Small intestine (tissue), 16 donors: Measurements from ENCODE around the gene PDRG1. TPM values are rescaled to one million over a fixed set of nuclear protein-coding genes. Genes with fewer than 3 reads are reported as not detected.

Experiments used
- DNase-seq, 2 donors: peaks; one replicate each; pipeline versions ENCODE4 v3.0.0 to v3.0.0-alpha.2; 2013
- FAIRE-seq: peaks from 2 replicates; lab custom pipeline; 2012; peaks lifted over from hg19 to GRCh38; lab: Jason Lieb, UNC
- H3K27ac ChIP-seq, 3 donors: one replicate each; pipeline ENCODE4 v1.5.1; 2013; ENCODE audit warnings: low read length in 2 of 3, mild to moderate bottlenecking in 2 of 3, control low read depth in 1 of 3, inconsistent platforms in 1 of 3, low read depth in 1 of 3, moderate library complexity in 1 of 3
- H3K27me3 ChIP-seq, 3 donors: one replicate each; pipeline ENCODE4 v1.6.1; 2013; ENCODE audit warnings: low read length in 3 of 3, inconsistent platforms in 1 of 3; ENCODE audit not compliant: control insufficient read depth in 3 of 3, insufficient read depth in 3 of 3
- H3K36me3 ChIP-seq, 3 donors: one replicate each; pipeline ENCODE4 v1.6.1; 2013; ENCODE audit warnings: low read length in 3 of 3, inconsistent platforms in 1 of 3, low read depth in 1 of 3, mild to moderate bottlenecking in 1 of 3, moderate library complexity in 1 of 3; ENCODE audit not compliant: control insufficient read depth in 3 of 3, insufficient read depth in 2 of 3
- H3K4me1 ChIP-seq, 3 donors: one replicate each; pipeline ENCODE4 v1.6.1; 2013; ENCODE audit warnings: low read length in 2 of 3, inconsistent platforms in 1 of 3, low read depth in 1 of 3, mild to moderate bottlenecking in 1 of 3, moderate library complexity in 1 of 3; ENCODE audit not compliant: control insufficient read depth in 3 of 3, insufficient read depth in 2 of 3
- H3K4me3 ChIP-seq, 3 donors: one replicate each; pipeline ENCODE4 v1.5.1; 2013; ENCODE audit warnings: low read length in 3 of 3, control low read depth in 1 of 3, inconsistent platforms in 1 of 3, low read depth in 1 of 3, mild to moderate bottlenecking in 1 of 3, moderate library complexity in 1 of 3
- H3K9me3 ChIP-seq, 2 donors: one replicate each; pipeline ENCODE4 v1.6.1; 2013; ENCODE audit warnings: low read depth in 1 of 2, low read length in 1 of 2; ENCODE audit not compliant: control insufficient read depth in 2 of 2, insufficient read depth in 1 of 2
- WGBS, 3 donors: extraction: QIAGEN DNeasy Blood & Tissue Kit; methylation state at CpG; one replicate each; pipeline ENCODE4 v1.1.7; 2013; 5-methylcytosine and 5-hydroxymethylcytosine counted together
- long read RNA-seq, 10 donors: transcript quantifications; one replicate each; lab custom pipeline, GENCODE V29; 2026
- polyA plus RNA-seq, 4 donors: library from polyadenylated mRNA; stranded (reverse) in 3 of 4; unstranded in 1 of 4; fragments of 200-250 nt in 3 of 4; fragments of 120-200 nt in 1 of 4; gene quantifications; one replicate each; pipeline versions ENCODE4 v1.2.1 to v1.2.3, GENCODE V29; 2013
- donor health status: healthy with polysubstance abuse.
- donor health status: control.
- donor health status: control.
- donor health status: Bipolar disorder and iron deficiency.
- donor health status: healthy.

Gene PDRG1
- 10 to 100 TPM; 14.2 to 18.3 (median 15.7) TPM for polyA plus RNA-seq
- long read RNA-seq, donor 1, transcript PDRG1-201 (5 exons, 1,998 nt) = major isoform, 20 of 20 reads
- long read RNA-seq, donor 1, partial matches to known transcripts = 0 of 20 reads
- long read RNA-seq, donor 1, other reads (novel, unspliced or antisense) = 0 of 20 reads
- long read RNA-seq, donor 2, partial matches to known transcripts = 0 of 3 reads
- long read RNA-seq, donor 2, other reads (novel, unspliced or antisense) = 0 of 3 reads
- long read RNA-seq, donor 3, transcript PDRG1-201 (5 exons, 1,998 nt) = major isoform, 7 of 7 reads
- long read RNA-seq, donor 3, partial matches to known transcripts = 0 of 7 reads
- long read RNA-seq, donor 3, other reads (novel, unspliced or antisense) = 0 of 7 reads
- long read RNA-seq, donor 4 = 0 reads
- long read RNA-seq, donor 5, partial matches to known transcripts = 0 of 3 reads
- long read RNA-seq, donor 5, other reads (novel, unspliced or antisense) = 0 of 3 reads
- long read RNA-seq, donor 6, transcript PDRG1-201 (5 exons, 1,998 nt) = major isoform, 9 of 9 reads
- long read RNA-seq, donor 6, partial matches to known transcripts = 0 of 9 reads
- long read RNA-seq, donor 6, other reads (novel, unspliced or antisense) = 0 of 9 reads
- long read RNA-seq, donor 7, transcript PDRG1-201 (5 exons, 1,998 nt) = major isoform, 20 of 20 reads
- long read RNA-seq, donor 7, partial matches to known transcripts = 0 of 20 reads
- long read RNA-seq, donor 7, other reads (novel, unspliced or antisense) = 0 of 20 reads
- long read RNA-seq, donor 8, partial matches to known transcripts = 0 of 2 reads
- long read RNA-seq, donor 8, other reads (novel, unspliced or antisense) = 0 of 2 reads
- long read RNA-seq, donor 9, partial matches to known transcripts = 0 of 3 reads
- long read RNA-seq, donor 9, other reads (novel, unspliced or antisense) = 0 of 3 reads
- long read RNA-seq, donor 10, transcript PDRG1-201 (5 exons, 1,998 nt) = major isoform, 13 of 13 reads
- long read RNA-seq, donor 10, partial matches to known transcripts = 0 of 13 reads
- long read RNA-seq, donor 10, other reads (novel, unspliced or antisense) = 0 of 13 reads

DNA sequence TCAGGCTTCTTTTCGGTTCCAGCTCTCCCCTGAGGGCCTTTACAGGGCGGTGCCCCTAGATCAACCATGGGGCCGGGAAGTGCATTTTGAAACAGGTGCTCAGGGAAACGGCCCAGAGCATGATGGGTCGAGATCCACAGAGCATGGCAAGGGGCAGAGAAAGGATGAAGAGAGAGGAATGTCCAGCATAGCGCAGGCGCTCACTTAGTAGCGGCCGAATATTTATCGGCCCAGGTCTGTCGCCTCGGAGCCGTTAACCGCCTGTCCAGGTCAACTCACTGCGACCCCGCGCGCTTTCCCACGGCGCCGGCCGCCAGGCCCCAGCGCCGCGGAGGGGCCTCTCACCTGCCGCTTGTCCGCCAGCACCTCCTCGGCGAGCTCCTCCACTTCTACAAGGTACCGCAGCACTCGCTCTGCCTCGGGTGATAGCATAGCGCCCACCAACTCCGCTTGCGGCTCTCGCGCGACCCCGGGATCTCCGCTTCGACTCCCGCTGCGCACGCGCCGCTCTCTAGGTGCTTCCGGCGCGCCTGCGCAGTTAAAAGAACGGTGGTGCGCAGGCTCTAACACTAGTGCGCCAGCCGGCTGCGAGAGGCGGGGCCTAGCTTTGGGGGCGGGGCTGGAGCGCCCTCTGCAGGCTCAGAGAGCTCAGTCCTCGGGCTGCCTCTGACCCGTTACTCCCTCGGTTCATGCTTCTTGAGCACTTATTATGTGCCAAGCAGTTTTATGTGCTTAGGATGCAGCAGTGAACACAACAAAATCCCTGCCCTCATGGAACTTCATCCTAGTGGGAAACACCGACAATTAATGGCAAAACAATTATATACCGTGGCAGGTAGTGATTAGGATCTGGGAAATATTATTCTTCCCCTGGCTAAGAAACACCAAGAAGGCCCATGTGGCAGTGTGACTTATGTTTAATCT is at the start of gene PDRG1:
TSS of gene PDRG1 (minus strand) at position 517 of the 924 bp plus-strand sequence. CDS start at position 432, 85 bp downstream.
- Histone ChIP-seq H3K27ac (peak within 1 kb of the TSS in 2 of 3 donors; percentile 44 to 57), H3K27me3 (peaks cover 0 to 6% (median 0%) of the 10 kb centered on the region in 3 donors), H3K4me1 (peaks cover 0 to 5% (median 0%) of the 10 kb centered on the region in 3 donors), H3K9me3 (peaks cover 0 to 4% of the 10 kb centered on the region in 2 donors), H3K4me3 (peak within 1 kb of the TSS; percentile 75 to 93 (median 85)), H3K36me3 (peaks cover 7 to 27% (median 13%) of the 10 kb centered on the region in 3 donors)
- FAIRE-seq (no peak), DNase-seq (peak; percentile 94 to 97)
- 0% methylated on average over 49 to 63 of the region's 63 CpGs for WGBS, 3 donors

DNA sequence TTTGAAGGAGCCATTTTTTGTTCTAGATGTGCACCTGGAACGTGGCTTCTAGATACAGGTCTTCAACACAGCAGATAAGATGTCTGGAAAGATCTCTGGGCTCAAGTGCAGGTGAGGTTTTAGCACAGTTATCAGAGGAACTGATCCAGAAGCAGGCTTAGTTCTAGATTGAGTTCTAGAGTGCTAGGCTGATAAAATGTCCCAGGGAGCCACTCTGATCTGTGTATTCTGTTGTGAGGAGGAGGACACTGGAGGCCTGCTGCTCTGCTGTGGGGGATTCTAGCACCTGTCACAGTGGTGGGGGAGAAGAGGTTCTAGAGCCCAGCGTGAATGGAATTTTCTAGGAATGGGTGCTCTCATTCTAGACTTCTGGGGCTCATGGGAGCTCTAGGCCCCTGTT is 46.4 kb upstream of the PDRG1 start:
- Histone ChIP-seq H3K9me3 (no peaks in the 10 kb centered on the region), H3K4me3 (no peak overlapping the region), H3K27ac (no peak overlapping the region), H3K4me1 (no peaks in the 10 kb centered on the region), H3K36me3 (no peaks in the 10 kb centered on the region), H3K27me3 (peaks cover 5 to 20% (median 9%) of the 10 kb centered on the region in 3 donors)
- 46 to 64% (median 50%) methylated on average over 2 of the region's 2 CpGs for WGBS, 3 donors
- DNase-seq (no peak), FAIRE-seq (no peak)

DNA sequence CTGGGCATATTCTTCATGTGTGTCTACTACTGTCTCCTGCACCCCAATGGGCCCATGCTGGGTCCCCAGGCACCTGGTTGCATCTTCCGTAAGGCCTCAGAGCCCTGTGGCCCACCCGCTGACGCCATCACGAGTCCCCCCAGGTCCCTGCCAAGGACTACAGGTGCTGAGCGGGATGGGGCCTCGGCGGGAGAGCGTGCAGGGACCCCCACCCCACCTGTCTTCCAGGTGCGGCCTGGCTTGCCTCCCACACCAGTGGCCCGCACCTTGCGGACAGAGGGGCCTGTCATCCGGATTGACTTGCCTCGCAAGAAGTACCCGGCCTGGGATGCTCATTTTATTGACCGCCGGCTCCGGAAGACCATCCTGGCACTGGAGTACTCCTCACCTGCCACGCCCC is 45.1 kb upstream of the PDRG1 start:
- 91 to 94% (median 94%) methylated on average over 18 of the region's 18 CpGs for WGBS, 3 donors
- H3K4me3 ChIP-seq = no peak overlapping the region
- H3K27ac ChIP-seq = no peak overlapping the region
- no peaks in the 10 kb centered on the region for H3K4me1 ChIP-seq
- peaks cover 5 to 20% (median 10%) of the 10 kb centered on the region in 3 donors for H3K27me3 ChIP-seq
- FAIRE-seq (no peak), DNase-seq (no peak)
- H3K36me3 ChIP-seq = no peaks in the 10 kb centered on the region
- H3K9me3 ChIP-seq = no peaks in the 10 kb centered on the region

DNA sequence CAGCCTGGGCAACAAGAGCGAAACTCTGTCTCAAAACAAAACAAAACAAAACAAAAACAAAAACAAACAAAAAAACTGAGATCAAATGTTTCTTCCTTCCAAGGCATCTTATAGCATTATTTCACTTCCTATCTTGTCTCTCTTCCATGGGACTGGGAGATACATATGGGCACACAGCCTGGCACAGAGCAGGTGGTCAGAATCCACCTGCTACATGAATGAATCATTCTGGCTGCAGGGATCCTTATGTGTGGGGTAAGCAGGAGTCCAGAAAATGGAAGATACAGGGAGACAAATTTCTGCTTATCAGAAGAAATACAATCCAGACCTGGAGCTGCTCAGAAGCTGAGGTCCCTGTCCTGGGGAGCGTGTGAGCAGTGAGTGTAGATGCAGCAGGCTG is 40.2 kb upstream of the PDRG1 start:
- Histone ChIP-seq H3K9me3 (no peaks in the 10 kb centered on the region), H3K4me1 (no peaks in the 10 kb centered on the region), H3K27ac (no peak overlapping the region), H3K36me3 (no peaks in the 10 kb centered on the region), H3K27me3 (peaks cover 5 to 20% (median 10%) of the 10 kb centered on the region in 3 donors), H3K4me3 (no peak overlapping the region)
- WGBS, 3 donors = 53 to 79% (median 58%) methylated on average over 2 of the region's 2 CpGs
- FAIRE-seq = no peak
- no peak for DNase-seq

DNA sequence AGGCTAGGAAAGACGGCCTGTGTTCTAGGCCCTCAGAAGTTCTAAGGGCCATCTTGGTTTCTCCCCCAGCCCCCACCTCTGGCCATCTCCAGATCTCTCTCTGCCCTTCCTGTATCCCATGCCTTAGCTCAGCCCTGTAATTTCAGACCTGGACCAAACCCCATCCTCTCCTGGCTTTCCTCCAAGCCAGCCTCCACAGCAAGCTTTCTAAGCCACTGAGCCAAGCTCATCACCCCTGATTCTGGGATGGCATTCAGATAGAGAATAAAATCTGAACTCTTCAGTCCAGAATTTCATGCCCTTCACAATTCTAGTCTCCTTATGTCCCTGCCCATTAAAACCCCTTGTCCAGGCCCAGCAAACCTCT is 39.5 kb upstream of the PDRG1 start:
- DNase-seq (no peak), FAIRE-seq (no peak)
- no peaks in the 10 kb centered on the region for H3K36me3 ChIP-seq
- H3K27me3 ChIP-seq = peaks cover 5 to 20% (median 8%) of the 10 kb centered on the region in 3 donors
- H3K27ac ChIP-seq = no peak overlapping the region
- WGBS, 3 donors = 64 to 67% (median 64%) methylated on average over 1 of the region's 1 CpG
- no peaks in the 10 kb centered on the region for H3K4me1 ChIP-seq
- no peak overlapping the region for H3K4me3 ChIP-seq
- no peaks in the 10 kb centered on the region for H3K9me3 ChIP-seq

DNA sequence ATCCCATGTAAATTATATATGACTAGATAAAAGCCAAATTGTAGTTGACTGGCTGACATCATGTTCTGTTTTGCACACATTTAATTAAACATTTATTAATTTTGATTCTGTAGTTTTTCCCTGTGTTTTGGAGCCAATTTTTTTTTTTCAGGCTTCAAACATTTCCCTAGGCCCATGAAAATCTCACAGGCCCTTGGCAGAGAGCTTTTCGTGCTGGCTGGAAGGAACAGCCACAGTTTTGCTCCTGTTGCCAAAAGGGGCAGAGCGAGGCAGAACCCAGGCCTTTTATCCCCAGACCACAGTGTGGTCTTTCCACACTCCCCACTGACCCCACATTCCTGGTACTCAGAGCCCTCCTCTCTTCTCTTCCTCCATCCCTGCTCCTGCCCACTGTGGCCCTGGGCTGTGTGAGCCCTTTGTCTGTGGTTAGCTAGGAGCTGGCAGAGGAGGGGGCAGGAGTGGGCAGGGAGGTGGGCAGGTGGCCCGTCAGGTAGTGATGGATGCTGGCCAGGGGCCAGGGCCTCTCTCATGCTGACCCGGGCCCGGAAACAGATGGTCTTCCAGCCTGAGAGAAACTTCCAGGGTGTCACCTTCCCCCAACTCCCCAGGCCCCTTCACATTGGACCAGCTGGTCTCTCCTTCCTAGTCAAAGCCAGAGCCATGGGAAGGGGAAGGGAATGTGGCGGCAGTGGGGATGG is 38.9 kb upstream of the PDRG1 start:
- no peak for FAIRE-seq

DNA sequence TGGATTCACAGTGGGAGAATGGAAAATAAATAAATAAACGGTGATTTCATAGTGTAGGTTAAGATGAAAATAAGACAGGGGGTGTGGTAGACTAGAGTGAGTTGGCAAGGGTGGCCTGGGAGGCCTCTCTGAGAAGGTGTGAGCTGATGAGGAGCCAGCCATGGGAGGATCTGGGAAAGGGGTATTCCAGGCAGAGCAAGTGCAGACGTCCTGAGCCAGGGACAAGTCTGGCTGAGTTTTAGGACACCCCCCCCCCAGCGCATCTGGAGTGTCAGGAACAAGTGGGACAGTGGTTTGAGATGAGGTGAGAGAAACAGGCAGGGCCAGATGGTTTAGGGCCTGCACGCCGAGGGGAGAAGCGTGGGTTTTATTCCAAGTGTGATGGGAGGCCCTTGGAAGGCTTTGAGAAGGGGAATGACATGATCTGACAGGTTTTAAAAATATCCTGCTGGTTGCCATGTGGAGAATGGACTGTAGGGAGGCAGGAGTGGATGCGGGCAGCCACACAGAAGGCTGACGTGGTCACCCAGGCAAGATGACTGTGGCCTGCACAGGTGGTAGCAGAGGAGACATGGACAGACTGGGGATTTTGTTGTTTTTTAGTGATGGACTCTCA is 37.3 kb upstream of the PDRG1 start:
- Histone ChIP-seq H3K4me1 (no peaks in the 10 kb centered on the region), H3K36me3 (no peaks in the 10 kb centered on the region), H3K9me3 (no peaks in the 10 kb centered on the region), H3K4me3 (no peak overlapping the region), H3K27me3 (peaks cover 0 to 7% (median 4%) of the 10 kb centered on the region in 3 donors), H3K27ac (no peak overlapping the region)
- no peak for DNase-seq
- WGBS, 3 donors = 67 to 76% (median 74%) methylated on average over 8 of the region's 8 CpGs
- FAIRE-seq = no peak

More for the DNA sequence above, 38.9 kb upstream of the PDRG1 start:
- no peaks in the 10 kb centered on the region for H3K9me3 ChIP-seq
- no peak overlapping the region for H3K27ac ChIP-seq
- 55 to 71% (median 59%) methylated on average over 6 of the region's 6 CpGs for WGBS, 3 donors
- no peaks in the 10 kb centered on the region for H3K36me3 ChIP-seq
- no peak overlapping the region for H3K4me3 ChIP-seq
- no peak for DNase-seq
- H3K27me3 ChIP-seq = peaks cover 5 to 20% (median 8%) of the 10 kb centered on the region in 3 donors
- H3K4me1 ChIP-seq = no peaks in the 10 kb centered on the region
